HEK293 (cell line): ENCODE results near the gene ADAMTS10.

ENCODE experiments used
- CTCF ChIA-PET: fragments of 350-600 bp; formaldehyde crosslinking; extraction: SDS; loops from one replicate; lab custom pipeline; 2021; ENCODE audit warnings: antibody characterized with exemption; lab: Yijun Ruan, JAX
- POLR2A ChIA-PET: fragments of 300-600 bp; formaldehyde crosslinking; extraction: SDS; loops from one replicate; lab custom pipeline; 2020; ENCODE audit warnings: antibody characterized with exemption, inconsistent platforms; lab: Yijun Ruan, JAX
- H3K27ac ChIP-seq: fragments of 200-500 bp; sonication (Bioruptor generic); 2 replicates; pipeline ENCODE4 v1.5.1; 2014; ENCODE audit warnings: low read depth, low read length, control low read depth, inconsistent platforms; ENCODE audit errors: extremely low read depth
- H3K36me3 ChIP-seq, 2 experiments: fragments of 200-500 bp in 1 of 2; sonication (Bioruptor generic) in 1 of 2; 1 replicate in 1 of 2; 2 replicates in 1 of 2; pipeline ENCODE4 v1.5.1; 2014 to 2017; ENCODE audit warnings: inconsistent platforms in 2 of 2, low read length in 2 of 2; ENCODE audit not compliant: control insufficient read depth in 2 of 2, insufficient read depth in 1 of 2
- H3K4me1 ChIP-seq: fragments of 200-500 bp; sonication (Bioruptor generic); 2 replicates; pipeline ENCODE4 v1.5.1; 2014; ENCODE audit warnings: mild to moderate bottlenecking, low read length, inconsistent platforms; ENCODE audit not compliant: control insufficient read depth, insufficient read depth
- H3K4me3 ChIP-seq: 2 replicates; pipeline ENCODE4 v1.5.1; 2011; ENCODE audit warnings: low read depth, mild to moderate bottlenecking, control low read depth, low read length, moderate library complexity
- H3K9me3 ChIP-seq: fragments of 200-500 bp; sonication (Bioruptor generic); 2 replicates; pipeline ENCODE4 v1.5.1; 2014; ENCODE audit warnings: low read depth, low read length, inconsistent platforms; ENCODE audit not compliant: control insufficient read depth, insufficient read depth
- FEZF1 ChIP-seq: fragments of 450-650 bp; formaldehyde crosslinking; IDR thresholded peaks from 2 replicates; pipeline ENCODE4 v1.5.1; 2016; ENCODE audit warnings: missing biosample characterization, missing genetic modification characterization
- HOXC10 ChIP-seq: sonication (generic); formaldehyde crosslinking; IDR thresholded peaks from 2 replicates; pipeline ENCODE4 v1.8.1; 2023; ENCODE audit warnings: mild to moderate bottlenecking, missing genetic modification reagents
- KLF1 ChIP-seq: fragments of 450-650 bp; formaldehyde crosslinking; IDR thresholded peaks from 2 replicates; pipeline ENCODE4 v1.5.1; 2016; ENCODE audit warnings: missing biosample characterization, missing genetic modification characterization
- KLF10 ChIP-seq: fragments of 450-650 bp; IDR thresholded peaks from 2 replicates; pipeline ENCODE4 v1.5.1; 2018; ENCODE audit warnings: missing biosample characterization, mild to moderate bottlenecking, missing genetic modification characterization
- KLF8 ChIP-seq: fragments of 450-650 bp; formaldehyde crosslinking; IDR thresholded peaks from 2 replicates; pipeline ENCODE4 v1.5.1; 2016; ENCODE audit warnings: missing biosample characterization, missing genetic modification characterization
- OSR2 ChIP-seq: fragments of 450-650 bp; formaldehyde crosslinking; IDR thresholded peaks from 2 replicates; pipeline ENCODE4 v1.5.1; 2016; ENCODE audit warnings: missing biosample characterization, missing genetic modification characterization
- SCRT2 ChIP-seq: fragments of 450-650 bp; formaldehyde crosslinking; IDR thresholded peaks from 2 replicates; pipeline ENCODE4 v1.5.1; 2016; ENCODE audit warnings: missing biosample characterization, missing genetic modification characterization
- SETDB1 ChIP-seq: IDR thresholded peaks from one replicate; pipeline ENCODE4 v1.6.1; 2017; ENCODE audit warnings: mild to moderate bottlenecking, low read length, moderate library complexity, mixed read lengths; ENCODE audit not compliant: insufficient read length
- YY1 ChIP-seq: fragments of 450-650 bp; formaldehyde crosslinking; IDR thresholded peaks from 2 replicates; pipeline ENCODE4 v1.5.1; 2018; ENCODE audit warnings: missing biosample characterization, missing genetic modification characterization
- ZFP3 ChIP-seq: fragments of 450-650 bp; formaldehyde crosslinking; IDR thresholded peaks from 2 replicates; pipeline ENCODE4 v1.5.1; 2016; ENCODE audit warnings: low read depth, missing biosample characterization, missing genetic modification characterization
- ZFP41 ChIP-seq: fragments of 450-650 bp; formaldehyde crosslinking; IDR thresholded peaks from 2 replicates; pipeline ENCODE4 v1.5.1; 2016; ENCODE audit warnings: missing biosample characterization, missing genetic modification characterization, borderline replicate concordance
- ZNF121 ChIP-seq: fragments of 450-650 bp; formaldehyde crosslinking; IDR thresholded peaks from 2 replicates; pipeline ENCODE4 v1.5.1; 2016; ENCODE audit warnings: missing biosample characterization, missing genetic modification characterization
- ZNF133 ChIP-seq: fragments of 450-650 bp; formaldehyde crosslinking; IDR thresholded peaks from 2 replicates; pipeline ENCODE4 v1.5.1; 2016; ENCODE audit warnings: missing biosample characterization, missing genetic modification characterization
- ZNF19 ChIP-seq: fragments of 450-650 bp; formaldehyde crosslinking; IDR thresholded peaks from 2 replicates; pipeline ENCODE4; 2016; ENCODE audit warnings: missing biosample characterization, missing genetic modification characterization, low read depth
- ZNF202 ChIP-seq: fragments of 450-650 bp; formaldehyde crosslinking; IDR thresholded peaks from 2 replicates; pipeline ENCODE4 v1.5.1; 2016; ENCODE audit warnings: missing biosample characterization, missing genetic modification characterization, borderline replicate concordance
- ZNF302 ChIP-seq: fragments of 450-650 bp; formaldehyde crosslinking; IDR thresholded peaks from 2 replicates; pipeline ENCODE4 v1.5.1; 2016; ENCODE audit warnings: missing biosample characterization, missing genetic modification characterization, low read depth
- ZNF37A ChIP-seq: fragments of 450-650 bp; IDR thresholded peaks from 2 replicates; pipeline ENCODE4 v1.5.1; 2018; ENCODE audit warnings: missing biosample characterization, missing genetic modification characterization
- ZNF423 ChIP-seq: fragments of 450-650 bp; formaldehyde crosslinking; IDR thresholded peaks from 2 replicates; pipeline ENCODE4 v1.5.1; 2016; ENCODE audit warnings: missing biosample characterization, missing genetic modification characterization
- ZNF514 ChIP-seq: fragments of 450-650 bp; formaldehyde crosslinking; IDR thresholded peaks from 2 replicates; pipeline ENCODE4 v1.5.1; 2016; ENCODE audit warnings: missing biosample characterization, missing genetic modification characterization
- ZNF530 ChIP-seq: fragments of 450-650 bp; formaldehyde crosslinking; IDR thresholded peaks from 2 replicates; pipeline ENCODE4 v1.5.1; 2016; ENCODE audit warnings: low read depth, missing biosample characterization, missing genetic modification characterization
- ZNF544 ChIP-seq: fragments of 450-650 bp; formaldehyde crosslinking; IDR thresholded peaks from 2 replicates; pipeline ENCODE4 v1.5.0; 2017; ENCODE audit warnings: missing biosample characterization, missing genetic modification characterization
- ZNF558 ChIP-seq: fragments of 450-650 bp; formaldehyde crosslinking; IDR thresholded peaks from 2 replicates; pipeline ENCODE4 v1.5.1; 2016; ENCODE audit warnings: missing biosample characterization, missing genetic modification characterization
- ZNF571 ChIP-seq: fragments of 450-650 bp; formaldehyde crosslinking; IDR thresholded peaks from 2 replicates; pipeline ENCODE4 v1.5.0; 2017; ENCODE audit warnings: missing biosample characterization, missing genetic modification characterization
- ZNF623 ChIP-seq: fragments of 450-650 bp; formaldehyde crosslinking; IDR thresholded peaks from 2 replicates; pipeline ENCODE4 v1.5.1; 2016; ENCODE audit warnings: missing biosample characterization, missing genetic modification characterization
- ZNF629 ChIP-seq: fragments of 450-650 bp; formaldehyde crosslinking; IDR thresholded peaks from 2 replicates; pipeline ENCODE4 v1.5.1; 2017; ENCODE audit warnings: missing biosample characterization, missing genetic modification characterization
- ZNF747 ChIP-seq: fragments of 450-650 bp; formaldehyde crosslinking; IDR thresholded peaks from 2 replicates; pipeline ENCODE4 v1.5.1; 2016; ENCODE audit warnings: missing biosample characterization, missing genetic modification characterization
- ZNF791 ChIP-seq: fragments of 450-650 bp; formaldehyde crosslinking; IDR thresholded peaks from 2 replicates; pipeline ENCODE4 v1.5.1; 2016; ENCODE audit warnings: missing biosample characterization, missing genetic modification characterization
- ZSCAN16 ChIP-seq: fragments of 450-650 bp; formaldehyde crosslinking; IDR thresholded peaks from 2 replicates; pipeline ENCODE4 v1.5.1; 2016; ENCODE audit warnings: missing biosample characterization, missing genetic modification characterization
- TF ChIP-seq, protein P1 (sequence below): IDR thresholded peaks from 2 replicates; pipeline ENCODE4 v1.6.1; 2011; ENCODE audit warnings: mild to moderate bottlenecking, low read depth, low read length, borderline replicate concordance
- TF ChIP-seq, protein P2 (sequence below): fragments of 450-650 bp; formaldehyde crosslinking; IDR thresholded peaks from 2 replicates; pipeline ENCODE4 v1.5.1; 2016; ENCODE audit warnings: missing biosample characterization, missing genetic modification characterization
- TF ChIP-seq, protein P3 (sequence below): fragments of 450-650 bp; formaldehyde crosslinking; IDR thresholded peaks from 2 replicates; pipeline ENCODE4 v1.5.1; 2016; ENCODE audit warnings: missing biosample characterization, missing genetic modification characterization
- TF ChIP-seq, protein P4 (sequence below): sonication (generic); formaldehyde crosslinking; IDR thresholded peaks from 2 replicates; pipeline ENCODE4 v1.8.1; 2022; ENCODE audit warnings: mild to moderate bottlenecking, moderate library complexity, missing genetic modification reagents
- TF ChIP-seq, protein P5 (sequence below): fragments of 450-650 bp; formaldehyde crosslinking; IDR thresholded peaks from 2 replicates; pipeline ENCODE4 v1.5.1; 2016; ENCODE audit warnings: missing biosample characterization, missing genetic modification characterization

Gene ADAMTS10

DNA sequence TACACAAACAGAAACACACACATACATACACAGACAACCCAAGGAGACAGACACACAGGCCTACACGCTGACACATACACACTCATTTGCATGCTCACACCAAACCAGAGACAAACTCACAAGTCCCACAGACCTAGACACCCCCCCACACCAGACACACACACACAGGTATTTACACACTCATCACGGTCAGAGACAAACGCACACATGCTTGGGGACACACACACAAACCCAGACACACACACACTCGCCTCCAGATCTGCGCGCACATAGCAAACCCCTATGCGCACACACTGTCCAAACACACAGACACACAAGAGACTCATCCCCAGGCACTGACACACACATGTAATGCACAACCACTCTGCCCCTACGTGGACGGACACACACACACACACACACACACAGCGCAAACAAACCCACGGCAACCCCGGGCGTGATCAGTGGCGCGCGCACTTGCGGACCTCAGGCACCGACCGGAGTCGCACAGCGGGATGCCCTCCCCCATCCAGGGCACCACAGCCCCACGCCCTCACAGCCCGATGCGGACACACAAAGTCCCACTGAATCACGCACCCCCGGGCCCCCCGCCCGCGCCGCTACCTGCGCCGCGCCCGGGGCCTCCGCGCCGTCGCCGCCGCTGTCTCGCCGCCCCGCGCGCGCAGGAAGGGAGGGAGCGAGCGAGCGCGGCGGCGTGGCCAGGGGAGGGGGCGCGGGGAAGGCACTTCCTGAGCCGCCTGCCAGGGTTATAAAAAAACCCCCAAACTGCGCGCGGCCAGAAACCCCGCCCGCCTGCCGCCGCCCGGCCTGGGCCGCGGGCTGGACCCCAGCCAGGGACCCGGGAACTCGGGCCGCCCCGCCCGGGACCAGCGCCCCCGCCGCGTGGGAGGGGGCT lies at the start of gene ADAMTS10:
Gene ADAMTS10 (minus strand): TSS at position 675 of the 895 bp plus-strand sequence. CDS start 5,005 bp downstream, outside the sequence.
- peak within 1 kb of the TSS; percentile 58; the same call in 1 of the 2 replicates for H3K27ac ChIP-seq
- no peaks in the 10 kb centered on the region for H3K4me1 ChIP-seq
- no peaks in the 10 kb centered on the region for H3K9me3 ChIP-seq
- peak within 1 kb of the TSS; percentile 41 for H3K4me3 ChIP-seq
- ChIA-PET POLR2A (no interaction called here), CTCF (no interaction called here)
- no peaks in the 10 kb centered on the region for H3K36me3 ChIP-seq
- 0 out of 2 replicates have a peak, but pooled peaks have one; percentile 11 for TF ChIP-seq ZNF133 (tag by site-specific recombination)
- peak; percentile 75; the same call in 1 of the 2 replicates for TF ChIP-seq ZNF791
- TF ChIP-seq, protein P1, sequence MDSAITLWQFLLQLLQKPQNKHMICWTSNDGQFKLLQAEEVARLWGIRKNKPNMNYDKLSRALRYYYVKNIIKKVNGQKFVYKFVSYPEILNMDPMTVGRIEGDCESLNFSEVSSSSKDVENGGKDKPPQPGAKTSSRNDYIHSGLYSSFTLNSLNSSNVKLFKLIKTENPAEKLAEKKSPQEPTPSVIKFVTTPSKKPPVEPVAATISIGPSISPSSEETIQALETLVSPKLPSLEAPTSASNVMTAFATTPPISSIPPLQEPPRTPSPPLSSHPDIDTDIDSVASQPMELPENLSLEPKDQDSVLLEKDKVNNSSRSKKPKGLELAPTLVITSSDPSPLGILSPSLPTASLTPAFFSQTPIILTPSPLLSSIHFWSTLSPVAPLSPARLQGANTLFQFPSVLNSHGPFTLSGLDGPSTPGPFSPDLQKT, result no peak
- TF ChIP-seq ZNF571, result no peak
- TF ChIP-seq SCRT2 (tag by site-specific recombination), result no peak
- TF ChIP-seq ZNF423, result no peak
- no peak for TF ChIP-seq KLF10 (tag by site-specific recombination)
- no peak for TF ChIP-seq ZNF544 (tag by site-specific recombination)
- TF ChIP-seq ZNF202, result no peak
- no peak for TF ChIP-seq ZNF302 (tag by site-specific recombination)
- TF ChIP-seq HOXC10 (CRISPR knock-in tag), result no peak
- peak; percentile 16; the same call in 1 of the 2 replicates for TF ChIP-seq FEZF1 (tag by site-specific recombination)
- peak; percentile 68 for TF ChIP-seq KLF1
- TF ChIP-seq ZNF629 (tag by site-specific recombination), result no peak
- TF ChIP-seq, protein P2, sequence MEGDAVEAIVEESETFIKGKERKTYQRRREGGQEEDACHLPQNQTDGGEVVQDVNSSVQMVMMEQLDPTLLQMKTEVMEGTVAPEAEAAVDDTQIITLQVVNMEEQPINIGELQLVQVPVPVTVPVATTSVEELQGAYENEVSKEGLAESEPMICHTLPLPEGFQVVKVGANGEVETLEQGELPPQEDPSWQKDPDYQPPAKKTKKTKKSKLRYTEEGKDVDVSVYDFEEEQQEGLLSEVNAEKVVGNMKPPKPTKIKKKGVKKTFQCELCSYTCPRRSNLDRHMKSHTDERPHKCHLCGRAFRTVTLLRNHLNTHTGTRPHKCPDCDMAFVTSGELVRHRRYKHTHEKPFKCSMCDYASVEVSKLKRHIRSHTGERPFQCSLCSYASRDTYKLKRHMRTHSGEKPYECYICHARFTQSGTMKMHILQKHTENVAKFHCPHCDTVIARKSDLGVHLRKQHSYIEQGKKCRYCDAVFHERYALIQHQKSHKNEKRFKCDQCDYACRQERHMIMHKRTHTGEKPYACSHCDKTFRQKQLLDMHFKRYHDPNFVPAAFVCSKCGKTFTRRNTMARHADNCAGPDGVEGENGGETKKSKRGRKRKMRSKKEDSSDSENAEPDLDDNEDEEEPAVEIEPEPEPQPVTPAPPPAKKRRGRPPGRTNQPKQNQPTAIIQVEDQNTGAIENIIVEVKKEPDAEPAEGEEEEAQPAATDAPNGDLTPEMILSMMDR (tag by site-specific recombination), result no peak
- TF ChIP-seq, protein P3, sequence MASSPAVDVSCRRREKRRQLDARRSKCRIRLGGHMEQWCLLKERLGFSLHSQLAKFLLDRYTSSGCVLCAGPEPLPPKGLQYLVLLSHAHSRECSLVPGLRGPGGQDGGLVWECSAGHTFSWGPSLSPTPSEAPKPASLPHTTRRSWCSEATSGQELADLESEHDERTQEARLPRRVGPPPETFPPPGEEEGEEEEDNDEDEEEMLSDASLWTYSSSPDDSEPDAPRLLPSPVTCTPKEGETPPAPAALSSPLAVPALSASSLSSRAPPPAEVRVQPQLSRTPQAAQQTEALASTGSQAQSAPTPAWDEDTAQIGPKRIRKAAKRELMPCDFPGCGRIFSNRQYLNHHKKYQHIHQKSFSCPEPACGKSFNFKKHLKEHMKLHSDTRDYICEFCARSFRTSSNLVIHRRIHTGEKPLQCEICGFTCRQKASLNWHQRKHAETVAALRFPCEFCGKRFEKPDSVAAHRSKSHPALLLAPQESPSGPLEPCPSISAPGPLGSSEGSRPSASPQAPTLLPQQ, result peak; percentile 68; the same call in 1 of the 2 replicates
- TF ChIP-seq ZNF121 (tag by site-specific recombination), result no peak
- no peak for TF ChIP-seq ZNF19 (tag by site-specific recombination)
- no peak for TF ChIP-seq ZFP41
- no peak; the same call in 1 of the 2 replicates for TF ChIP-seq YY1 (tag by site-specific recombination)
- TF ChIP-seq KLF8 (tag by site-specific recombination), result peak; percentile 30; the same call in 1 of the 2 replicates
- TF ChIP-seq, protein P4, sequence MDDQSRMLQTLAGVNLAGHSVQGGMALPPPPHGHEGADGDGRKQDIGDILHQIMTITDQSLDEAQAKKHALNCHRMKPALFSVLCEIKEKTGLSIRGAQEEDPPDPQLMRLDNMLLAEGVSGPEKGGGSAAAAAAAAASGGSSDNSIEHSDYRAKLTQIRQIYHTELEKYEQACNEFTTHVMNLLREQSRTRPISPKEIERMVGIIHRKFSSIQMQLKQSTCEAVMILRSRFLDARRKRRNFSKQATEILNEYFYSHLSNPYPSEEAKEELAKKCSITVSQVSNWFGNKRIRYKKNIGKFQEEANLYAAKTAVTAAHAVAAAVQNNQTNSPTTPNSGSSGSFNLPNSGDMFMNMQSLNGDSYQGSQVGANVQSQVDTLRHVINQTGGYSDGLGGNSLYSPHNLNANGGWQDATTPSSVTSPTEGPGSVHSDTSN (CRISPR knock-in tag), result no peak
- TF ChIP-seq ZNF37A, result no peak
- no peak for TF ChIP-seq ZNF747 (tag by site-specific recombination)
- no peak for TF ChIP-seq ZFP3 (tag by site-specific recombination)
- TF ChIP-seq SETDB1, result no peak
- TF ChIP-seq, protein P5, sequence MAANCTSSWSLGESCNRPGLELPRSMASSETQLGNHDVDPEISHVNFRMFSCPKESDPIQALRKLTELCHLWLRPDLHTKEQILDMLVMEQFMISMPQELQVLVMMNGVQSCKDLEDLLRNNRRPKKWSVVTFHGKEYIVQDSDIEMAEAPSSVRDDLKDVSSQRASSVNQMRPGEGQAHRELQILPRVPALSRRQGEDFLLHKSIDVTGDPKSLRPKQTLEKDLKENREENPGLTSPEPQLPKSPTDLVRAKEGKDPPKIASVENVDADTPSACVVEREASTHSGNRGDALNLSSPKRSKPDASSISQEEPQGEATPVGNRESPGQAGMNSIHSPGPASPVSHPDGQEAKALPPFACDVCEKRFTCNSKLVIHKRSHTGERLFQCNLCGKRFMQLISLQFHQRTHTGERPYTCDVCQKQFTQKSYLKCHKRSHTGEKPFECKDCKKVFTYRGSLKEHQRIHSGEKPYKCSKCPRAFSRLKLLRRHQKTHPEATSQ (tag by site-specific recombination), result no peak
- no peak for TF ChIP-seq ZNF623
- TF ChIP-seq ZNF530, result no peak
- no peak for TF ChIP-seq OSR2
- 0 out of 2 replicates have a peak, but pooled peaks have one; percentile 66 for TF ChIP-seq ZNF514 (tag by site-specific recombination)
- no peak for TF ChIP-seq ZSCAN16 (tag by site-specific recombination)
- TF ChIP-seq ZNF558 (tag by site-specific recombination), result no peak
